Measurements from ENCODE around the gene FYTTD1.
"Not testable (repeated sequence)": the region's sequence is repeated elsewhere in the genome, so short reads cannot be mapped to it uniquely, and the experiment has no call there.

The FYTTD1 gene, protein sequence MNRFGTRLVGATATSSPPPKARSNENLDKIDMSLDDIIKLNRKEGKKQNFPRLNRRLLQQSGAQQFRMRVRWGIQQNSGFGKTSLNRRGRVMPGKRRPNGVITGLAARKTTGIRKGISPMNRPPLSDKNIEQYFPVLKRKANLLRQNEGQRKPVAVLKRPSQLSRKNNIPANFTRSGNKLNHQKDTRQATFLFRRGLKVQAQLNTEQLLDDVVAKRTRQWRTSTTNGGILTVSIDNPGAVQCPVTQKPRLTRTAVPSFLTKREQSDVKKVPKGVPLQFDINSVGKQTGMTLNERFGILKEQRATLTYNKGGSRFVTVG

GRCh38 chr3:197749601-197750395, at the start of gene FYTTD1:
FYTTD1 (plus strand) TSS chr3:197749883; CDS start chr3:197749972, 89 bp downstream.
- CTCF ChIA-PET = interaction anchor here (0.7 kb wide), 1 partner anchor 29 kb away, joined by 3 read pairs; no protein-coding TSS in a partner anchor
- DNase-seq (ENCODE audit: extremely low spot score) = peak; percentile 68
- POLR2A ChIA-PET = interaction anchor here (1.3 kb wide), 1 partner anchor 12 kb away, joined by 3 read pairs; no protein-coding TSS in a partner anchor
- TF ChIP-seq PKNOX1 (IDR thresholded peaks at IDR 0.05) (no peak), FOXM1 (IDR thresholded peaks at IDR 0.05; ENCODE audit: borderline replicate concordance) (no peak), L3MBTL2 (conservative IDR thresholded peaks at IDR 0.05) (peak; percentile 39), FOXK2 (IDR thresholded peaks at IDR 0.05) (no peak), ARNT (IDR thresholded peaks at IDR 0.05) (no peak), ZNF384 (IDR thresholded peaks at IDR 0.05) (no peak)

DNA sequence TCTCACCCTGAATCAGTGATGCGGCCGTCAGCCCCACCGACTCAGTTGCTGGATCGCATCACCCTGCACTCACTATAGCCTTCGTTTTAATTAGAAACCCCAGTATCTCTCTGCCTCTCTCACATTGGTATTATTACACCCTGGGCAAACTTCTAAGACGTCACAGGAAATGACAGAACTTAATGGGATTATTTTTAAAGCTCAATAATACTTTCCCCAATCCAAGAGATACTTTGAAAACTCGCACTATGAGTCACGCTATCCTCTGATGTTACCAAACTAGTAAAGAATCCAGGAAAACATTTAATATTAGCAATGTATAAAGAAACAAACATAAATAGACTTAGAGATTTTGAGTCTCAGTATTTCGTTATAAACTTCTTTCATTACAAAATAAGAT, 49.6 kb upstream of the FYTTD1 start:
- ChIA-PET POLR2A (interaction anchor here (0.6 kb wide), 1 partner anchor 14 kb away, joined by 5 read pairs; no protein-coding TSS in a partner anchor), CTCF (no interaction called here)
- TF ChIP-seq ZNF384 (IDR thresholded peaks at IDR 0.05) (no peak), NFRKB (IDR thresholded peaks at IDR 0.05) (no peak), FOXA1 (IDR thresholded peaks at IDR 0.05) (no peak), LEF1 (IDR thresholded peaks at IDR 0.05; ENCODE audit: borderline replicate concordance) (no peak), L3MBTL2 (conservative IDR thresholded peaks at IDR 0.05) (no peak), CTBP1 (IDR thresholded peaks at IDR 0.05; ENCODE audit: borderline replicate concordance) (no peak), SUZ12 (IDR thresholded peaks at IDR 0.05) (no peak), BHLHE40 (IDR thresholded peaks at IDR 0.05; ENCODE audit: borderline replicate concordance) (no peak), SP1 (IDR thresholded peaks at IDR 0.05) (no peak), ARNT (IDR thresholded peaks at IDR 0.05) (no peak), PKNOX1 (IDR thresholded peaks at IDR 0.05) (no peak), HDGF (IDR thresholded peaks at IDR 0.05; ENCODE audit: borderline replicate concordance) (no peak), FOXK2 (IDR thresholded peaks at IDR 0.05) (no peak), TARDBP (IDR thresholded peaks at IDR 0.05) (no peak), ELF4 (IDR thresholded peaks at IDR 0.05) (no peak), FOXM1 (IDR thresholded peaks at IDR 0.05; ENCODE audit: borderline replicate concordance) (no peak)
- no peak for DNase-seq (ENCODE audit: extremely low spot score)

- no peak for TF ChIP-seq FOXM1 (IDR thresholded peaks at IDR 0.05; ENCODE audit: borderline replicate concordance)
- no peak for TF ChIP-seq ELF4 (IDR thresholded peaks at IDR 0.05)
- no peak for TF ChIP-seq HDGF (IDR thresholded peaks at IDR 0.05; ENCODE audit: borderline replicate concordance)
- TF ChIP-seq BHLHE40 (IDR thresholded peaks at IDR 0.05; ENCODE audit: borderline replicate concordance) = no peak
- TF ChIP-seq SUZ12 (IDR thresholded peaks at IDR 0.05) = no peak
- no peak for TF ChIP-seq FOXK2 (IDR thresholded peaks at IDR 0.05)
- no peak for TF ChIP-seq TARDBP (IDR thresholded peaks at IDR 0.05)
- no peak for TF ChIP-seq NFRKB (IDR thresholded peaks at IDR 0.05)
- TF ChIP-seq ZNF384 (IDR thresholded peaks at IDR 0.05) = no peak
- TF ChIP-seq PKNOX1 (IDR thresholded peaks at IDR 0.05) = no peak
- TF ChIP-seq CTBP1 (IDR thresholded peaks at IDR 0.05; ENCODE audit: borderline replicate concordance) = no peak
- TF ChIP-seq ARNT (IDR thresholded peaks at IDR 0.05) = no peak
- TF ChIP-seq LEF1 (IDR thresholded peaks at IDR 0.05; ENCODE audit: borderline replicate concordance) = no peak
- TF ChIP-seq SP1 (IDR thresholded peaks at IDR 0.05) = no peak
- TF ChIP-seq L3MBTL2 (conservative IDR thresholded peaks at IDR 0.05) = no peak
- ChIA-PET CTCF (no interaction called here), POLR2A (no interaction called here)
- DNase-seq (ENCODE audit: extremely low spot score) = no peak
Observed at GRCh38 chr3:197701841-197702240, 47.8 kb upstream of the FYTTD1 start.

GRCh38 chr3:197706658-197707057, 43.0 kb upstream of the FYTTD1 start:
- ChIA-PET CTCF (no interaction called here), POLR2A (no interaction called here)
- no peak for TF ChIP-seq LEF1 (IDR thresholded peaks at IDR 0.05; ENCODE audit: borderline replicate concordance)
- no peak for TF ChIP-seq BHLHE40 (IDR thresholded peaks at IDR 0.05; ENCODE audit: borderline replicate concordance)
- no peak for TF ChIP-seq SUZ12 (IDR thresholded peaks at IDR 0.05)
- TF ChIP-seq HDGF (IDR thresholded peaks at IDR 0.05; ENCODE audit: borderline replicate concordance) = no peak
- no peak for TF ChIP-seq SP1 (IDR thresholded peaks at IDR 0.05)
- TF ChIP-seq FOXA1 (IDR thresholded peaks at IDR 0.05) = no peak
- no peak for DNase-seq (ENCODE audit: extremely low spot score)

- ChIA-PET POLR2A (no interaction called here), CTCF (no interaction called here)
- no peak for DNase-seq (ENCODE audit: extremely low spot score)
- TF ChIP-seq FOXM1 (IDR thresholded peaks at IDR 0.05; ENCODE audit: borderline replicate concordance) (no peak), L3MBTL2 (conservative IDR thresholded peaks at IDR 0.05) (no peak)
Observed at GRCh38 chr3:197709135-197709534, 40.5 kb upstream of the FYTTD1 start.

DNA sequence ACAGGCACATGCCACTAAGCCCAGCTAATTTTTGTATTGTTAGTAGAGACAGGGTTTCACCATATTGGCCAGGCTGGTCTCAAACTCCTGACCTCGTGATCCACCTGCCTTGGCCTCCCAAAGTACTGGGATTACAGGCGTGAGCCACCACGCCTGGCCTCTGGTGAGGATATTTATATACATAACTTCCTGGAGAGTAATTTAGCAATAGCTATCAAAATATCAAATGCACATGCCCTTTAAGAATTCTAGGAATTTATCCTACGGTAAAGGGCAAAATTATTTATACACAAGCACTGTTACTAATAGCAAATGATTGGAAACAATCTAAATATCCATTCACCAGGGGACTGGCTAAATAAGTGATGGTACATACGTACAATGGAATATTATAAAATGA, 38.7 kb upstream of the FYTTD1 start:
- CTCF ChIA-PET; DNase-seq (ENCODE audit: extremely low spot score); POLR2A ChIA-PET: not testable (repeated sequence)
